Thyroid gland (tissue), 4 donors: Measurements from ENCODE around the gene PNLIPRP3. TPM values are rescaled to one million over a fixed set of nuclear protein-coding genes. Genes with fewer than 3 reads are reported as not detected.

Experiments used
- DNase-seq, 2 donors: peaks; one replicate each; pipeline ENCODE4 v3.0.0-alpha.2; 2019
- H3K27ac ChIP-seq, 3 donors: fragments of 200-600 bp; sonication (generic); 1 replicate in 2 of 3; 2 replicates in 1 of 3; pipeline ENCODE4 v1.5.1; 2016 to 2019; ENCODE audit warnings: mild to moderate bottlenecking in 1 of 3, moderate library complexity in 1 of 3
- H3K27me3 ChIP-seq: fragments of 200-600 bp; sonication (generic); one replicate; pipeline ENCODE4 v1.5.1; 2019
- H3K36me3 ChIP-seq, 2 donors: fragments of 200-600 bp; sonication (generic); one replicate each; pipeline ENCODE4 v1.5.1; 2016 to 2019
- H3K4me1 ChIP-seq, 2 donors: fragments of 200-600 bp; sonication (generic); one replicate each; pipeline ENCODE4 v1.5.1; 2017 to 2019
- H3K4me3 ChIP-seq, 3 donors: fragments of 200-600 bp; sonication (generic); replicated peaks in 1 of 3; 1 replicate in 2 of 3; 2 replicates in 1 of 3; pipeline ENCODE4 v1.5.1; 2016; ENCODE audit warnings: mild to moderate bottlenecking in 1 of 3
- H3K9me3 ChIP-seq: fragments of 200-600 bp; sonication (generic); one replicate; pipeline ENCODE4 v1.5.1; 2017
- POLR2A ChIP-seq, 2 donors: fragments of 450-650 bp; IDR thresholded peaks; one replicate each; pipeline ENCODE4 v1.6.1; 2017; ENCODE audit warnings: antibody characterized with exemption in 2 of 2, mild to moderate bottlenecking in 2 of 2, moderate library complexity in 1 of 2
- WGBS, 2 donors: methylation state at CpG; one replicate each; pipeline ENCODE4 v1.1.5; 2017; 5-methylcytosine and 5-hydroxymethylcytosine counted together
- intact Hi-C: fragments of 100-400 bp; cut with DNase I; formaldehyde crosslinking; loops from one replicate; pipeline ENCODE4 v1.15.1; 2023
- total RNA-seq, 4 donors: library from RNA; depleted of rRNA; stranded (reverse); fragments of >200 nt; gene quantifications; one replicate each; pipeline ENCODE4 v1.2.3, GENCODE V29; 2016
- TF ChIP-seq, protein P1 (sequence below), 6 experiments: fragments of 200-600 bp in 3 of 6; fragments of 450-650 bp in 3 of 6; sonication (generic) in 3 of 6; IDR thresholded peaks; one replicate each; pipeline ENCODE4 v1.5.1; 2016 to 2019; ENCODE audit warnings: antibody characterized with exemption in 6 of 6, mild to moderate bottlenecking in 2 of 6, inconsistent platforms in 1 of 6, moderate library complexity in 1 of 6

Gene PNLIPRP3
- total RNA-seq, 4 donors from 2014 or later: 0.11 to 0.46 (median 0.27) TPM; not detected in 1

DNA sequence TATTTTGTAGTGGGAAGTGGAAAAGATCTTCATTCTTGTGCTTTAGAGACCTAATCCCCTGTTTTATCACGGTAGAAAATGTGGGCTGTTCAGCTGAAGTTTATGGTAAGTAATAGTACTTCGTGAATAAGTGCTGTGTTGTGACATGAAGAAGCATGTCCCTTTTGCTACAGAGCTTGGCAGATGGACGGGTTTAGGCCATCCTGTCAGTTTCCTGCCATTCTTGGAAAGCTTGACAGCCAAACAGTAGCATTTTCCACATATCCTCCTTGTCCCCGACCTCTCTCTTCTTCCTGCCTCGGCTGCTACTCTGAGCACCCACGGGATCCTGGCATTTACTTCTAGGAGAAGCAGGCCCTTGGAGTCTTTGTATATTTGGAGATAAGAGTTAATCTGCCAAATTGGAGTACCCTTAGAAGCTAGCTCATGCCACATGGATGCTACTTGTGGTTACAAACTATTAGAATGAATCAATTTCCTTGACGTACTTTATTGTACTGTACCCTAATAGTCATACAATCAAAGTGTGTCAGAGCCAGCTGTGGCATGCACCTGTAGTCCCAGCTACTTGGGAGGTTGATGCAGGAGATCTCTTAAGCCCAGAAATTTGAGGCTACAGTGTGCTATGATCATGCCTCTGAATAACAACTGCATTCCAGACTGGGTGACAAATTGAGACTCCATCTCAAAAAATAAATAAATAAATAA lies 39.2 kb downstream of the PNLIPRP3 start:
- intact Hi-C loops: no loop called here
- TF ChIP-seq, protein P1, sequence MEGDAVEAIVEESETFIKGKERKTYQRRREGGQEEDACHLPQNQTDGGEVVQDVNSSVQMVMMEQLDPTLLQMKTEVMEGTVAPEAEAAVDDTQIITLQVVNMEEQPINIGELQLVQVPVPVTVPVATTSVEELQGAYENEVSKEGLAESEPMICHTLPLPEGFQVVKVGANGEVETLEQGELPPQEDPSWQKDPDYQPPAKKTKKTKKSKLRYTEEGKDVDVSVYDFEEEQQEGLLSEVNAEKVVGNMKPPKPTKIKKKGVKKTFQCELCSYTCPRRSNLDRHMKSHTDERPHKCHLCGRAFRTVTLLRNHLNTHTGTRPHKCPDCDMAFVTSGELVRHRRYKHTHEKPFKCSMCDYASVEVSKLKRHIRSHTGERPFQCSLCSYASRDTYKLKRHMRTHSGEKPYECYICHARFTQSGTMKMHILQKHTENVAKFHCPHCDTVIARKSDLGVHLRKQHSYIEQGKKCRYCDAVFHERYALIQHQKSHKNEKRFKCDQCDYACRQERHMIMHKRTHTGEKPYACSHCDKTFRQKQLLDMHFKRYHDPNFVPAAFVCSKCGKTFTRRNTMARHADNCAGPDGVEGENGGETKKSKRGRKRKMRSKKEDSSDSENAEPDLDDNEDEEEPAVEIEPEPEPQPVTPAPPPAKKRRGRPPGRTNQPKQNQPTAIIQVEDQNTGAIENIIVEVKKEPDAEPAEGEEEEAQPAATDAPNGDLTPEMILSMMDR (IDR thresholded peaks at IDR 0.05): no peak
- TF ChIP-seq POLR2A (IDR thresholded peaks at IDR 0.05): no peak
- no peak for DNase-seq
- Histone ChIP-seq H3K36me3 (no peaks in the 10 kb centered on the region), H3K4me1 (no peaks in the 10 kb centered on the region), H3K4me3 (no peak overlapping the region), H3K9me3 (no peaks in the 10 kb centered on the region), H3K27ac (no peak overlapping the region), H3K27me3 (no peaks in the 10 kb centered on the region)
- 64 to 73% methylated on average over 7 of the region's 7 CpGs for WGBS, 2 donors

- WGBS, 2 donors: 79 to 80% methylated on average over 3 of the region's 3 CpGs
- no peak for DNase-seq
- Histone ChIP-seq H3K4me3 (no peak overlapping the region), H3K27ac (no peak overlapping the region), H3K9me3 (no peaks in the 10 kb centered on the region), H3K36me3 (no peaks in the 10 kb centered on the region), H3K27me3 (no peaks in the 10 kb centered on the region), H3K4me1 (no peaks in the 10 kb centered on the region)
- intact Hi-C loops: no loop called here
- TF ChIP-seq POLR2A (IDR thresholded peaks at IDR 0.05): no peak
- TF ChIP-seq, protein P1 (IDR thresholded peaks at IDR 0.05): no peak
Observed at GRCh38 chr10:116469437-116469836, 41.8 kb downstream of the PNLIPRP3 start.

GRCh38 chr10:116470071-116470470 lies 42.4 kb downstream of the PNLIPRP3 start:
- intact Hi-C loops: no loop called here
- Histone ChIP-seq H3K27ac (no peak overlapping the region), H3K36me3 (no peaks in the 10 kb centered on the region), H3K27me3 (no peaks in the 10 kb centered on the region), H3K4me3 (no peak overlapping the region), H3K4me1 (no peaks in the 10 kb centered on the region), H3K9me3 (no peaks in the 10 kb centered on the region)
- WGBS, 2 donors: 79 to 83% methylated on average over 4 of the region's 4 CpGs
- no peak for DNase-seq
- TF ChIP-seq POLR2A (IDR thresholded peaks at IDR 0.05): no peak
- TF ChIP-seq, protein P1 (IDR thresholded peaks at IDR 0.05): no peak

DNA sequence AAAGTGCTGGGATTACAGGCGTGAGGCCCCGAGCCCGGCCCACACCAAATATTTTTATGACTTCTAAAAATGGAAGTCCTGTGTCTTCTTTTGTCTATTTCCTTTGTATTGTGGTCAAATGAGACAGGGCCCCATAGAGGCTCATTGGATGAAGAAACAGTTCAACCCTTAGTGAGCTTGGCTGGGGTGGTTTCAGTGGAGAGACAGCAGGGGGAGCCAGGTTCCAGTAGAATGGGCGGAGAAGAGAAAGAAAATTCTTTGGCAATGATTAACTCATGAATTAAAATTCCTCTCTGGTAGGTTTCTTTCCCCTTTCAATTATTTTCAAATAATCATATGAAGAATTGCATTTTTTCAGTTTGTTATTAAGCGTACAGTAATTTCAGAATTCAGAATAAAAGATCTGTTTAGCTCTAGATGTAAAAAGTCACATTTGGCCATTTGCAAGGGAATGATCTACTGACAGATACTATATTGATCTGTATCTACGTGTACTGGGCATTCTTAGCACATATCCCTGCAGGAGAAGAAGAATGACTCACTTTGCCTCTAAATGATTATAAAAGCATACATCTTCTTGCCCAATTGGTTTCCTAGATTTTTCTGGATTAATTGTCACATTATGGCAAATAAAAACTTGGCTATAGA lies 43.2 kb downstream of the PNLIPRP3 start:
- WGBS, 2 donors: 81 to 89% methylated on average over 6 of the region's 6 CpGs
- H3K27me3 ChIP-seq: no peaks in the 10 kb centered on the region

More for the DNA sequence above, 43.2 kb downstream of the PNLIPRP3 start:
- Histone ChIP-seq H3K36me3 (no peaks in the 10 kb centered on the region), H3K4me3 (no peak overlapping the region), H3K9me3 (no peaks in the 10 kb centered on the region), H3K4me1 (no peaks in the 10 kb centered on the region), H3K27ac (no peak overlapping the region)
- intact Hi-C loops: no loop called here
- TF ChIP-seq, protein P1 (IDR thresholded peaks at IDR 0.05): no peak
- no peak for TF ChIP-seq POLR2A (IDR thresholded peaks at IDR 0.05)
- DNase-seq: no peak
